ENCODE measurements around the gene ARMC9. TPM values are rescaled to one million over a fixed set of nuclear protein-coding genes. Genes with fewer than 3 reads are reported as not detected.
"Not testable (repeated sequence)": the region's sequence is repeated elsewhere in the genome, so short reads cannot be mapped to it uniquely, and the experiment has no call there.

The ARMC9 gene
- total and polyA plus RNA-seq, 2 experiments from 2014 or later = 22.5 to 23.7 TPM

GRCh38 chr2:231372326-231372725, 173.9 kb downstream of the ARMC9 start:
- H3K4me2 ChIP-seq = no peak overlapping the region
- H3K36me3 ChIP-seq (replicated peaks; ENCODE audit: insufficient read depth, low read depth) = no peaks in the 10 kb centered on the region
- no peaks in the 10 kb centered on the region for H3K27me3 ChIP-seq
- no peak overlapping the region for H3K27ac ChIP-seq
- no peaks in the 10 kb centered on the region for H3K9me2 ChIP-seq (replicated peaks; ENCODE audit: insufficient read depth)
- TF ChIP-seq EZH2phosphoT487 (IDR thresholded peaks at IDR 0.05; ENCODE audit: low read depth, severe bottlenecking, unreplicated experiment) = no peak
- no peak for TF ChIP-seq CTCF (IDR thresholded peaks at IDR 0.05; ENCODE audit: poor library complexity)
- TF ChIP-seq EZH2 (IDR thresholded peaks at IDR 0.05; ENCODE audit: borderline replicate concordance) = no peak
- no peak overlapping the region for H3K4me3 ChIP-seq
- 90% methylated on average over 7 of the region's 7 CpGs for WGBS (ENCODE audit: low lambda C conversion rate, missing lambda C conversion rate)
- H4K20me1 ChIP-seq (ENCODE audit: insufficient read depth, poor library complexity, severe bottlenecking) = no peaks in the 10 kb centered on the region
- DNase-seq (ENCODE audit: low spot score) = no peak
- no peaks in the 10 kb centered on the region for H3K9me3 ChIP-seq (ENCODE audit: low read depth)
- no peaks in the 10 kb centered on the region for H3K79me2 ChIP-seq
- H3K4me1 ChIP-seq (ENCODE audit: insufficient read depth) = peaks cover 8% of the 10 kb centered on the region
- H2AFZ ChIP-seq = no peak overlapping the region

GRCh38 chr2:231373184-231373583, 174.8 kb downstream of the ARMC9 start:
- no peaks in the 10 kb centered on the region for H3K36me3 ChIP-seq (replicated peaks; ENCODE audit: insufficient read depth, low read depth)

GRCh38 chr2:231373786-231374349, 175.4 kb downstream of the ARMC9 start:
- DNase-seq (ENCODE audit: low spot score) = no peak
- Histone ChIP-seq H3K27ac (peak overlapping the region; percentile 46), H2AFZ (no peak overlapping the region), H3K36me3 (replicated peaks; ENCODE audit: insufficient read depth, low read depth) (no peaks in the 10 kb centered on the region), H3K9me2 (replicated peaks; ENCODE audit: insufficient read depth) (no peaks in the 10 kb centered on the region), H3K4me2 (no peak overlapping the region), H3K79me2 (no peaks in the 10 kb centered on the region), H3K9me3 (ENCODE audit: low read depth) (no peaks in the 10 kb centered on the region), H4K20me1 (ENCODE audit: insufficient read depth, poor library complexity, severe bottlenecking) (no peaks in the 10 kb centered on the region), H3K4me1 (ENCODE audit: insufficient read depth) (peaks cover 20% of the 10 kb centered on the region), H3K4me3 (no peak overlapping the region), H3K27me3 (no peaks in the 10 kb centered on the region)
- TF ChIP-seq EZH2 (IDR thresholded peaks at IDR 0.05; ENCODE audit: borderline replicate concordance) = no peak
- TF ChIP-seq CTCF (IDR thresholded peaks at IDR 0.05; ENCODE audit: poor library complexity) = no peak
- no peak for TF ChIP-seq EZH2phosphoT487 (IDR thresholded peaks at IDR 0.05; ENCODE audit: low read depth, severe bottlenecking, unreplicated experiment)
- WGBS (ENCODE audit: low lambda C conversion rate, missing lambda C conversion rate) = 87% methylated on average over 9 of the region's 9 CpGs

More at GRCh38 chr2:231373184-231373583, 174.8 kb downstream of the ARMC9 start:
- Histone ChIP-seq H3K27ac (peak overlapping the region; percentile 46), H3K27me3 (no peaks in the 10 kb centered on the region), H3K9me3 (ENCODE audit: low read depth) (no peaks in the 10 kb centered on the region), H3K79me2 (no peaks in the 10 kb centered on the region), H2AFZ (no peak overlapping the region), H3K4me1 (ENCODE audit: insufficient read depth) (peaks cover 14% of the 10 kb centered on the region), H3K4me2 (no peak overlapping the region), H3K4me3 (no peak overlapping the region), H4K20me1 (ENCODE audit: insufficient read depth, poor library complexity, severe bottlenecking) (no peaks in the 10 kb centered on the region), H3K9me2 (replicated peaks; ENCODE audit: insufficient read depth) (no peaks in the 10 kb centered on the region)
- WGBS (ENCODE audit: low lambda C conversion rate, missing lambda C conversion rate) = 89% methylated on average over 8 of the region's 8 CpGs
- DNase-seq (ENCODE audit: low spot score) = no peak
- TF ChIP-seq EZH2phosphoT487 (IDR thresholded peaks at IDR 0.05; ENCODE audit: low read depth, severe bottlenecking, unreplicated experiment) = no peak

- no peaks in the 10 kb centered on the region for H3K9me2 ChIP-seq (replicated peaks; ENCODE audit: insufficient read depth)
- TF ChIP-seq CTCF (IDR thresholded peaks at IDR 0.05; ENCODE audit: poor library complexity) = no peak
- no peak for TF ChIP-seq EZH2phosphoT487 (IDR thresholded peaks at IDR 0.05; ENCODE audit: low read depth, severe bottlenecking, unreplicated experiment)
- no peak for TF ChIP-seq EZH2 (IDR thresholded peaks at IDR 0.05; ENCODE audit: borderline replicate concordance)
- no peak overlapping the region for H3K27ac ChIP-seq
- H3K9me3 ChIP-seq (ENCODE audit: low read depth) = no peaks in the 10 kb centered on the region
- H3K4me1 ChIP-seq (ENCODE audit: insufficient read depth) = peaks cover 20% of the 10 kb centered on the region
- no peak overlapping the region for H2AFZ ChIP-seq
- no peaks in the 10 kb centered on the region for H4K20me1 ChIP-seq (ENCODE audit: insufficient read depth, poor library complexity, severe bottlenecking)
- no peaks in the 10 kb centered on the region for H3K36me3 ChIP-seq (replicated peaks; ENCODE audit: insufficient read depth, low read depth)
- 82% methylated on average over 2 of the region's 2 CpGs for WGBS (ENCODE audit: low lambda C conversion rate, missing lambda C conversion rate)
- H3K4me2 ChIP-seq = no peak overlapping the region
- no peak overlapping the region for H3K4me3 ChIP-seq
- DNase-seq (ENCODE audit: low spot score) = no peak
- no peaks in the 10 kb centered on the region for H3K79me2 ChIP-seq
- no peaks in the 10 kb centered on the region for H3K27me3 ChIP-seq
Measured at GRCh38 chr2:231374771-231375170, 176.3 kb downstream of the ARMC9 start.

- H3K4me3 ChIP-seq; H4K20me1 ChIP-seq (ENCODE audit: insufficient read depth, poor library complexity, severe bottlenecking); H3K9me3 ChIP-seq (ENCODE audit: low read depth); H3K27me3 ChIP-seq; H3K9me2 ChIP-seq (replicated peaks; ENCODE audit: insufficient read depth); H3K27ac ChIP-seq; H3K36me3 ChIP-seq (replicated peaks; ENCODE audit: insufficient read depth, low read depth); H3K4me2 ChIP-seq; H2AFZ ChIP-seq; DNase-seq (ENCODE audit: low spot score); H3K79me2 ChIP-seq: not testable (repeated sequence)
- 33% methylated on average over 9 of the region's 11 CpGs for WGBS (ENCODE audit: low lambda C conversion rate, missing lambda C conversion rate)
- peaks cover 20% of the 10 kb centered on the region for H3K4me1 ChIP-seq (ENCODE audit: insufficient read depth)
Measured at GRCh38 chr2:231375994-231376615, 177.7 kb downstream of the ARMC9 start.
